Measurements from ENCODE around the gene BABAM1.

The BABAM1 gene

GRCh38 chr19:17306285-17306714 is 39.1 kb downstream of the BABAM1 start:
- in situ Hi-C loops (cut with MboI; ENCODE audit: low pct_unique_long_range_greater_than_20kb, low sequenced_read_pairs, unreplicated experiment), result no loop called here
- no peak for DNase-seq (ENCODE audit: low spot score)
- TF ChIP-seq CTCF (IDR thresholded peaks at IDR 0.05; ENCODE audit: extremely low read depth, insufficient read depth, missing control alignments), result no peak

- in situ Hi-C loops (cut with MboI; ENCODE audit: low pct_unique_long_range_greater_than_20kb, low sequenced_read_pairs, unreplicated experiment), result no loop called here
- TF ChIP-seq CTCF (IDR thresholded peaks at IDR 0.05; ENCODE audit: extremely low read depth, insufficient read depth, missing control alignments), result no peak
- DNase-seq (ENCODE audit: low spot score), result no peak
Measured at GRCh38 chr19:17307876-17308377, 40.7 kb downstream of the BABAM1 start.

GRCh38 chr19:17309198-17309964 is 42.1 kb downstream of the BABAM1 start, which contains the start of gene DDA1:
TSS of gene DDA1 (plus strand) at chr19:17309563. CDS start at chr19:17309655, 92 bp downstream.
- peak; percentile 98 for DNase-seq (ENCODE audit: low spot score)
- no peak for TF ChIP-seq CTCF (IDR thresholded peaks at IDR 0.05; ENCODE audit: extremely low read depth, insufficient read depth, missing control alignments)
- in situ Hi-C loops (cut with MboI; ENCODE audit: low pct_unique_long_range_greater_than_20kb, low sequenced_read_pairs, unreplicated experiment), result no loop called here

- in situ Hi-C loops (cut with MboI; ENCODE audit: low pct_unique_long_range_greater_than_20kb, low sequenced_read_pairs, unreplicated experiment), result no loop called here
- DNase-seq (ENCODE audit: low spot score), result no peak
- TF ChIP-seq CTCF (IDR thresholded peaks at IDR 0.05; ENCODE audit: extremely low read depth, insufficient read depth, missing control alignments), result no peak
Measured at GRCh38 chr19:17309965-17310461, 42.8 kb downstream of the BABAM1 start.

- no peak for DNase-seq (ENCODE audit: low spot score)
- no peak for TF ChIP-seq CTCF (IDR thresholded peaks at IDR 0.05; ENCODE audit: extremely low read depth, insufficient read depth, missing control alignments)
- in situ Hi-C loops (cut with MboI; ENCODE audit: low pct_unique_long_range_greater_than_20kb, low sequenced_read_pairs, unreplicated experiment), result no loop called here
Measured at GRCh38 chr19:17311455-17312188, 44.4 kb downstream of the BABAM1 start.

GRCh38 chr19:17312189-17313113 is 45.2 kb downstream of the BABAM1 start:
- in situ Hi-C loops (cut with MboI; ENCODE audit: low pct_unique_long_range_greater_than_20kb, low sequenced_read_pairs, unreplicated experiment), result no loop called here
- no peak for TF ChIP-seq CTCF (IDR thresholded peaks at IDR 0.05; ENCODE audit: extremely low read depth, insufficient read depth, missing control alignments)
- DNase-seq (ENCODE audit: low spot score), result no peak
